GM10847 (cell line): ENCODE data around the gene RPL23.

Experiments used
- POLR2A ChIP-seq: IDR thresholded peaks from 2 replicates; pipeline ENCODE4 v1.6.1; 2011; ENCODE audit not compliant: insufficient read length; ENCODE audit errors: extremely low read depth

RPL23 gene

GRCh38 chr17:38889745-38890409 is 36.4 kb upstream of the RPL23 start:
- no peak for TF ChIP-seq POLR2A

- no peak for TF ChIP-seq POLR2A
Observed at GRCh38 chr17:38888842-38889241, 35.3 kb upstream of the RPL23 start.

GRCh38 chr17:38886643-38887010 is 33.1 kb upstream of the RPL23 start:
- TF ChIP-seq POLR2A, result no peak

- no peak for TF ChIP-seq POLR2A
Observed at GRCh38 chr17:38885728-38886642, 32.5 kb upstream of the RPL23 start.

GRCh38 chr17:38885044-38885727 is 31.7 kb upstream of the RPL23 start:
- no peak for TF ChIP-seq POLR2A

GRCh38 chr17:38883592-38884526 is 30.3 kb upstream of the RPL23 start:
- TF ChIP-seq POLR2A, result no peak

GRCh38 chr17:38882870-38883269 is 29.3 kb upstream of the RPL23 start:
- no peak for TF ChIP-seq POLR2A

- TF ChIP-seq POLR2A, result no peak
Observed at GRCh38 chr17:38881600-38882191, 28.2 kb upstream of the RPL23 start.

- TF ChIP-seq POLR2A, result no peak
Observed at GRCh38 chr17:38879878-38880665, 26.6 kb upstream of the RPL23 start.

GRCh38 chr17:38877130-38877851 is 23.8 kb upstream of the RPL23 start:
- TF ChIP-seq POLR2A, result no peak

GRCh38 chr17:38875477-38876075 is 22.1 kb upstream of the RPL23 start:
- TF ChIP-seq POLR2A, result no peak

- TF ChIP-seq POLR2A, result no peak
Observed at GRCh38 chr17:38874505-38875400, 21.2 kb upstream of the RPL23 start.
